Heart left ventricle (tissue), 16 donors: ENCODE data around the gene ASXL1. TPM values are rescaled to one million over a fixed set of nuclear protein-coding genes. Genes with fewer than 3 reads are reported as not detected.

Experiments
- ATAC-seq, 4 donors: fragments of 200-7000 bp; cut with Tn5 transposase; one replicate each; pipeline ENCODE4 v1.9.1; 2020 to 2022; ENCODE audit warnings: moderate library complexity in 4 of 4, mild to moderate bottlenecking in 3 of 4, moderate number of reproducible peaks in 1 of 4
- DNase-seq, 5 donors: peaks; one replicate each; pipeline ENCODE4 v3.0.0-alpha.2; 2020
- H3K27ac ChIP-seq, 12 donors: fragments of 200-600 bp; sonication (generic) in 4 of 12; one replicate each; pipeline versions ENCODE4 v1.5.0 to v1.8.0; 2016 to 2022; ENCODE audit warnings: mild to moderate bottlenecking in 2 of 12
- H3K27me3 ChIP-seq, 9 donors: fragments of 200-600 bp; sonication (generic) in 2 of 9; one replicate each; pipeline versions ENCODE4 v1.5.1 to v1.8.0; 2016 to 2022; ENCODE audit warnings: mild to moderate bottlenecking in 3 of 9
- H3K36me3 ChIP-seq, 9 donors: fragments of 200-600 bp; sonication (generic) in 2 of 9; one replicate each; pipeline versions ENCODE4 v1.5.0 to v1.8.0; 2018 to 2022; ENCODE audit warnings: mild to moderate bottlenecking in 2 of 9
- H3K4me1 ChIP-seq, 12 donors: fragments of 200-600 bp; sonication (generic) in 4 of 12; one replicate each; pipeline versions ENCODE4 v1.5.0 to v1.8.0; 2016 to 2022; ENCODE audit warnings: mild to moderate bottlenecking in 3 of 12
- H3K4me3 ChIP-seq, 12 donors: fragments of 200-600 bp; sonication (generic) in 4 of 12; one replicate each; pipeline versions ENCODE4 v1.5.0 to v1.8.0; 2017 to 2022; ENCODE audit warnings: mild to moderate bottlenecking in 9 of 12, moderate library complexity in 4 of 12
- H3K9me3 ChIP-seq, 12 donors: fragments of 200-600 bp; sonication (generic) in 4 of 12; one replicate each; pipeline versions ENCODE4 v1.5.0 to v1.8.0; 2016 to 2022; ENCODE audit warnings: mild to moderate bottlenecking in 1 of 12
- POLR2A ChIP-seq, 2 donors: fragments of 450-650 bp; IDR thresholded peaks; one replicate each; pipeline ENCODE4 v1.6.1; 2017; ENCODE audit warnings: antibody characterized with exemption in 2 of 2, mild to moderate bottlenecking in 2 of 2, moderate library complexity in 2 of 2
- WGBS, 4 donors: extraction: QIAGEN DNeasy Blood & Tissue Kit in 2 of 4; methylation state at CpG; one replicate each; pipeline versions ENCODE4 v1.1.5 to v1.1.7; 2013 to 2018; 5-methylcytosine and 5-hydroxymethylcytosine counted together
- intact Hi-C, 10 donors: fragments of 100-400 bp; cut with DNase I; formaldehyde crosslinking; loops; one replicate each; pipeline versions ENCODE4 v1.11.1 to v1.14.2; 2022
- polyA plus RNA-seq, 2 donors: library from polyadenylated mRNA; stranded (reverse); fragments of 200-250 nt; gene quantifications; one replicate each; pipeline ENCODE4 v1.2.3, GENCODE V29; 2013
- total RNA-seq, 9 donors: library from RNA; depleted of rRNA in 2 of 9; stranded (reverse); fragments of >200 nt in 2 of 9; fragmentation: NEBNext Ultra II Directional in 3 of 9; extraction: Animal tissue kit (Norgen Biotek cat#: 25700) in 3 of 9; gene quantifications; one replicate each; pipeline versions ENCODE4 v1.1.0 to v1.2.4, GENCODE V29; 2016 to 2023
- TF ChIP-seq, protein P1 (sequence below), 12 donors: fragments of 200-600 bp; sonication (generic) in 4 of 12; IDR thresholded peaks; one replicate each; pipeline versions ENCODE4 v1.5.0 to v1.8.0; 2018 to 2022; ENCODE audit warnings: antibody characterized with exemption in 12 of 12, mild to moderate bottlenecking in 5 of 12
- donor health status: ischemic (EF 13 %, LVEDD 7.1; RV severe dilation, severe dysfunction).
- donor health status: healthy with polysubstance abuse.
- donor health status: DM: no; HTN: yes; CAD: no.
- donor health status: DM: no; HTN: no; CAD: no.
- donor health status: ischemic (EF 25% LVEDD 6.9; RV normal size, moderate dysfunction).
- donor health status: ischemic (EF 25% LVEDD 5.7; RV mildly dilated, moderate dysfunction).
- donor health status: healthy.
- donor health status: DM: yes; HTN: yes; CAD: no.
- donor health status: ischemic (EF 35%, LVEDD 5.7; RV mildly dilated, moderate dysfunction).
- donor health status: nonischemic (EF 11% LVEDD 7.7; RV severe dilation, severe dysfunction).
- donor health status: DM: yes; HTN: yes; CAD: no.
- donor health status: PGD.
- donor health status: ischemic (EF 29% LVEDD 5.4; RV normal size, mild dysfunction).
- donor health status: nonischemic (EF 23%, LVEDD 6.1; RV moderate dilation, normal function).

The ASXL1 gene
- total and polyA plus RNA-seq, 11 donors: 15.1 to 50.1 (median 26.5) TPM

DNA sequence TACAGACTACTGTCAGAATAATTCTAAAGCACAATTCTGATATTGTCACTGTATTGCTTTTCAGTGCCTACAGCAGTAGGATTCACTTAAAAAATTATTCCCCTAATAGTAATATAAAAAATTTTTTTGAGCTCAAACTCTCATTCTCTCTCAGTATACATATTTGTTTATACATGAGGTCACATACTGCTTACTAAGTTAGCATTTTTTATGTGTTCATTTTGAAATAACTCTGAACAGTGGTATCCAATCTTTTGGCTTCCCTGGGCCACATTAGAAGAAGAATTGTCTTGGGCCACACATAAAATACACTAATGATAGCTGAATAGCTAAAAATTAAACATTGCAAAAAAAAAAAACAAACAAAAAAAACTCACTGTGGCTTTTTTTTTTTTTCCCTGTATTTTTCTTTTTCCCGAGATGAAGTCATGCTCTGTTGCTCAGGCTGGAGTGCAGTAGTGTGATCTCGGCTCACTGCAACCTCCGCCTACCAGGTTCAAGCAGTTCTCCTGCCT is 38.6 kb downstream of the ASXL1 start:
- Histone ChIP-seq H3K4me1 (peaks cover 0 to 7% (median 0%) of the 10 kb centered on the region in 12 donors), H3K27ac (no peak overlapping the region), H3K27me3 (no peaks in the 10 kb centered on the region), H3K9me3 (peaks cover 0 to 21% (median 0%) of the 10 kb centered on the region in 12 donors), H3K36me3 (peaks cover 0 to 29% (median 3%) of the 10 kb centered on the region in 9 donors), H3K4me3 (no peak overlapping the region)
- intact Hi-C loops: no loop called here
- WGBS, 4 donors: 79 to 87% (median 84%) methylated on average over 3 of the region's 3 CpGs
- ATAC-seq (no peak), DNase-seq (no peak)
- TF ChIP-seq, protein P1, sequence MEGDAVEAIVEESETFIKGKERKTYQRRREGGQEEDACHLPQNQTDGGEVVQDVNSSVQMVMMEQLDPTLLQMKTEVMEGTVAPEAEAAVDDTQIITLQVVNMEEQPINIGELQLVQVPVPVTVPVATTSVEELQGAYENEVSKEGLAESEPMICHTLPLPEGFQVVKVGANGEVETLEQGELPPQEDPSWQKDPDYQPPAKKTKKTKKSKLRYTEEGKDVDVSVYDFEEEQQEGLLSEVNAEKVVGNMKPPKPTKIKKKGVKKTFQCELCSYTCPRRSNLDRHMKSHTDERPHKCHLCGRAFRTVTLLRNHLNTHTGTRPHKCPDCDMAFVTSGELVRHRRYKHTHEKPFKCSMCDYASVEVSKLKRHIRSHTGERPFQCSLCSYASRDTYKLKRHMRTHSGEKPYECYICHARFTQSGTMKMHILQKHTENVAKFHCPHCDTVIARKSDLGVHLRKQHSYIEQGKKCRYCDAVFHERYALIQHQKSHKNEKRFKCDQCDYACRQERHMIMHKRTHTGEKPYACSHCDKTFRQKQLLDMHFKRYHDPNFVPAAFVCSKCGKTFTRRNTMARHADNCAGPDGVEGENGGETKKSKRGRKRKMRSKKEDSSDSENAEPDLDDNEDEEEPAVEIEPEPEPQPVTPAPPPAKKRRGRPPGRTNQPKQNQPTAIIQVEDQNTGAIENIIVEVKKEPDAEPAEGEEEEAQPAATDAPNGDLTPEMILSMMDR (IDR thresholded peaks at IDR 0.05): no peak
- no peak for TF ChIP-seq POLR2A (IDR thresholded peaks at IDR 0.05)

DNA sequence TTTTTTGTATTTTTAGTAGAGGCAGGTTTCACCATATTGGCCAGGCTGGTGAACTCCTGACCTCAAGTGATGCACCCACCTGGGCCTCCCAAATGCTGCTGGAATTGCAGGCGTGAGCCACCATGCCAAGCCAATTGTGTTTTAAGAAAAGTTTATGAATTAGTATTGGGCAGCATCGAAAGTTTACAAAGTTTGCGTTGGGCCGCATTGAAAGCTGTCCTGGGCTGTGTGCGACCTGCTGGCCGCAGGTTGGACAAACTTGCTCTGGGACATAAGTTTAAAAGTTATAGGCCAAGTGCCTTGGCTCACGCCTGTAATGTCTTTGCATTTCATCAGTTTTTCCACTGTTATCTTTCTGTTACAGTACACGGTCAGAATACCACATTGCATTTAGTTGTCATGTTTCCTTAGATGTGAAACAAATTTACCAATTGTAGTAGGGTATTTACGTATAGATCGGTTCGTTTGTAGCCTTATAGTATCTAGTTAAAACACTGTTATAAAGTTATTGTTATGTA is 39.5 kb downstream of the ASXL1 start:
- Histone ChIP-seq H3K27ac (no peak overlapping the region), H3K36me3 (peaks cover 0 to 32% (median 10%) of the 10 kb centered on the region in 9 donors), H3K9me3 (peaks cover 0 to 21% (median 0%) of the 10 kb centered on the region in 12 donors), H3K27me3 (no peaks in the 10 kb centered on the region), H3K4me3 (no peak overlapping the region), H3K4me1 (peaks cover 0 to 7% (median 0%) of the 10 kb centered on the region in 12 donors)
- WGBS, 4 donors: 90 to 94% (median 91%) methylated on average over 11 of the region's 11 CpGs
- DNase-seq (no peak), ATAC-seq (no peak)
- TF ChIP-seq, protein P1 (IDR thresholded peaks at IDR 0.05): no peak
- no peak for TF ChIP-seq POLR2A (IDR thresholded peaks at IDR 0.05)
- intact Hi-C loops: no loop called here

DNA sequence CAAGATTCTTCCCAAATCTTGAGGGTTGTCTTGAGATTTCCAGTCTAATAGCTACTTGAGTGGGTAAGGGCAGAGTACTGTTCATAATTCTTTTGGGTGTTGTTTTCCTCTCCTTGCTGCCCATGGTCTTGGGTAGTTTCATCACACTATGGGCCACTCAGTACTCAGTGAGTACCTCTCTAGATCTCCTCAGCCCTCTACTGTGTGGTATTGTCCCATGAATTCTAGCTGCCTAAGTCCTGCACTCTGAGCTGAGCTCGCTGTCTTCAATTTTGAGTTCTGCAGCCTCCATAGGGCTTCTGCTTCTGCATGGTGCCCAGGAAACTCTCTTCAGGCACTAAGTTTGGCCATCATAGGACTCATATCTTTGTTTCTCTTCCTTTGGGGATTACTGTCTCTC is 42.3 kb downstream of the ASXL1 start:
- H3K9me3 ChIP-seq: peaks cover 0 to 3% (median 0%) of the 10 kb centered on the region in 12 donors
- no peak for ATAC-seq
- DNase-seq: no peak
- no peak overlapping the region for H3K4me3 ChIP-seq
- no peak for TF ChIP-seq POLR2A (IDR thresholded peaks at IDR 0.05)
- TF ChIP-seq, protein P1 (IDR thresholded peaks at IDR 0.05): no peak
- no peak overlapping the region for H3K27ac ChIP-seq
- peaks cover 0 to 13% (median 0%) of the 10 kb centered on the region in 12 donors for H3K4me1 ChIP-seq
- WGBS, 4 donors: 91 to 100% (median 93%) methylated on average over 1 of the region's 1 CpG
- no peaks in the 10 kb centered on the region for H3K27me3 ChIP-seq
- intact Hi-C loops: no loop called here
- peaks cover 0 to 29% (median 5%) of the 10 kb centered on the region in 9 donors for H3K36me3 ChIP-seq

DNA sequence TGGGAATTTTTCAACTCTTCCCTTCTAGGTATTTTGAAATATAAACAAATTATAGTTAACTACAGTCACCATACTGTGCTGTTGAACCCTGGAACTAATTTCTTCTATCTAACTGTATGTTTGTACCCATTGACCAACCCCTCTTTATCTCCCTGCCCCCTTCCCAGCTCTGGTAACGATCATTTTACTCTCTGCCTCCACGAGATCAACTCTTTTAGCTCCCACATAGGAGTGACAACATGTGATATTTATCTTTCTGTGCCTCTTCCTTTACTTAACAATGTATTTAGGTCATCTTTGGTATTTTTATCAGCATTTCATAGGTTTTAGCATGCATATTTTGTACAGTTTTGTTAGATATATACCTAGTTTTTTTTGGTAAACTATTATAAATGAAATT is 45.9 kb downstream of the ASXL1 start:
- H3K4me1 ChIP-seq: peaks cover 0 to 11% (median 0%) of the 10 kb centered on the region in 12 donors
- ATAC-seq (no peak), DNase-seq (no peak)
- WGBS, 4 donors: 77 to 85% (median 83%) methylated on average over 2 of the region's 2 CpGs
- H3K4me3 ChIP-seq: no peak overlapping the region
- no peaks in the 10 kb centered on the region for H3K27me3 ChIP-seq
- TF ChIP-seq POLR2A (IDR thresholded peaks at IDR 0.05): no peak
- TF ChIP-seq, protein P1 (IDR thresholded peaks at IDR 0.05): no peak
- H3K27ac ChIP-seq: no peak overlapping the region
- peaks cover 0 to 29% (median 13%) of the 10 kb centered on the region in 9 donors for H3K36me3 ChIP-seq
- H3K9me3 ChIP-seq: peaks cover 0 to 7% (median 0%) of the 10 kb centered on the region in 12 donors
- intact Hi-C loops: no loop called here
